Activated CD4-positive, alpha-beta T cell treated with anti-CD3 and anti-CD28 coated beads for 36 hours (primary cell): ENCODE data around the gene ARID1B. TPM values are rescaled to one million over a fixed set of nuclear protein-coding genes. Genes with fewer than 3 reads are reported as not detected.

Source experiments
- ATAC-seq: fragments of 200-7000 bp; cut with Tn5 transposase; one replicate; pipeline ENCODE4 v1.10.0; 2021; ENCODE audit warnings: mild to moderate bottlenecking, moderate library complexity
- CTCF ChIA-PET: fragments of 350-600 bp; sonication (Branson Sonifier 250); formaldehyde crosslinking; loops from one replicate; lab custom pipeline; 2021; ENCODE audit warnings: antibody characterized with exemption; lab: Charles Lee
- POLR2A ChIA-PET: fragments of 350-600 bp; sonication (Branson Sonifier 250); formaldehyde crosslinking; loops from one replicate; lab custom pipeline; 2021; ENCODE audit warnings: antibody characterized with exemption, inconsistent platforms; lab: Charles Lee
- DNase-seq: peaks from one replicate; pipeline ENCODE4 v3.0.0-alpha.2; 2020
- H3K27ac Mint-ChIP-seq: one replicate; pipeline ENCODE4 v1.8.0; 2021; ENCODE audit warnings: mixed read lengths
- H3K27me3 Mint-ChIP-seq: one replicate; pipeline ENCODE4 v1.8.0; 2021; ENCODE audit warnings: mixed read lengths
- H3K36me3 Mint-ChIP-seq: one replicate; pipeline ENCODE4 v1.8.0; 2021; ENCODE audit warnings: low read depth, mixed read lengths
- H3K4me1 Mint-ChIP-seq: one replicate; pipeline ENCODE4 v1.8.0; 2021; ENCODE audit warnings: mixed read lengths
- H3K4me3 Mint-ChIP-seq: one replicate; pipeline ENCODE4 v1.8.0; 2021; ENCODE audit warnings: mild to moderate bottlenecking, moderate library complexity, mixed read lengths
- H3K9me3 Mint-ChIP-seq: one replicate; pipeline ENCODE4 v1.8.0; 2021; ENCODE audit warnings: low read depth, mixed read lengths
- intact Hi-C, 2 experiments: fragments of 100-400 bp; cut with DNase I in 1 of 2; cut with micrococcal nuclease in 1 of 2; formaldehyde crosslinking; loops; one replicate each; pipeline versions ENCODE4 v1.14.2 to v1.15.1; 2022 to 2024; cut with DNase I, micrococcal nuclease
- total RNA-seq, 2 experiments: library from RNA; stranded (reverse); gene quantifications; one replicate each; pipeline ENCODE4 v1.2.3, GENCODE V29; 2021

ARID1B gene
- total RNA-seq, 2 experiments from 2014 or later = 42.2 to 53.6 TPM

DNA sequence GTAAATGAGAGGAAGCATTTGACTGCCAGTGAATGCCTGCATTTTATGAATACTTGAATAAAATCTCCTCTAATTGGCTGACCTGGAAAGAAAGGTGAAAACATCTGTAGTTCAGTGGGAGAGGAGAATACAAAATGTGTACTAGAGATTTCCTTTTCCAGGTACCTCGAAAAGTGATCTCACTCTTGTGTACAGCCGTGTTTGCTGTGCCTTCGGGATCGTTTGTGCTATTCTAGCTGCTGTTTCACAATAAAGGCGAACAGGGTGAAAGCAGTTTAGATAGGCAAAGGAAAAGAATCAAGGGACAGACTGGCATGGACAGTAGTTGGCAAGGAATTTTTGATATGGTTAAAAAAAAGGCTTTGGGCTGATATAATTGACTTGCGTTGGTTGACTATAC lies 112.3 kb downstream of the ARID1B start:
- intact Hi-C loops = loop anchor here in 1 of 2 experiments (5.0 kb wide), 1 partner anchor 43 kb away; no protein-coding TSS in a partner anchor

DNA sequence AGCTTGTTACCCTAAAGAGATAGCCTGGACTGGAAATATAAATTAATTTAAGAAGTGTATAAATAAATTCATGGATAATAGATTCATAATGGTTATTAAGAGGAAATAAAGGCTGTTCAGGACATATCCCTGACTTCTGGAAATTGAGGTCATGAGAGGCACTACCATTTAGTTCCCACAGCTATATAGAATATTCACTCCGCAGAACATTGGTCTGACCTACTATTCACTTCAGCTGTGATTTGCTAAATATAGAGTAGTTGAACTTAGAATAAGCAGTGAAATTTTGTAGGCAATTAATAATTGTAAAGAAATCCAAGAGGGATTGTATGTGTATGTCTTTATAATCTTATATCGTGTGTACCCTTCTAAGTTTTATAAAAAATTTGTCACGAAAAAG lies 112.8 kb downstream of the ARID1B start:
- peaks cover 45% of the 10 kb centered on the region for H3K4me1 Mint-ChIP-seq

More for the DNA sequence above, 112.3 kb downstream of the ARID1B start:
- ATAC-seq = no peak
- Mint-ChIP-seq H3K4me1 (peaks cover 48% of the 10 kb centered on the region), H3K36me3 (no peaks in the 10 kb centered on the region), H3K9me3 (no peaks in the 10 kb centered on the region), H3K27me3 (no peaks in the 10 kb centered on the region), H3K27ac (no peak overlapping the region), H3K4me3 (no peak overlapping the region)
- DNase-seq = no peak
- CTCF ChIA-PET = interaction anchor here (1.2 to 1.3 kb wide), 2 partner anchors 8 to 10 kb away, joined by 3 to 4 read pairs; no protein-coding TSS in a partner anchor
- POLR2A ChIA-PET = no interaction called here

GRCh38 chr6:156890627-156891314 lies 113.6 kb downstream of the ARID1B start:
- H3K36me3 Mint-ChIP-seq = no peaks in the 10 kb centered on the region
- no peaks in the 10 kb centered on the region for H3K27me3 Mint-ChIP-seq
- peaks cover 45% of the 10 kb centered on the region for H3K4me1 Mint-ChIP-seq
- no peak overlapping the region for H3K4me3 Mint-ChIP-seq
- ChIA-PET POLR2A (no interaction called here), CTCF (interaction anchor here (0.7 kb wide), 2 partner anchors 53 to 274 kb away, joined by 3 read pairs; no protein-coding TSS in a partner anchor)
- H3K27ac Mint-ChIP-seq = no peak overlapping the region
- no peaks in the 10 kb centered on the region for H3K9me3 Mint-ChIP-seq
- DNase-seq (no peak), ATAC-seq (no peak)
- intact Hi-C loops = no loop called here

More for the DNA sequence above, 112.8 kb downstream of the ARID1B start:
- Mint-ChIP-seq H3K36me3 (no peaks in the 10 kb centered on the region), H3K27ac (no peak overlapping the region), H3K27me3 (no peaks in the 10 kb centered on the region), H3K9me3 (no peaks in the 10 kb centered on the region), H3K4me3 (no peak overlapping the region)
- DNase-seq (no peak), ATAC-seq (no peak)
- intact Hi-C loops = loop anchor here in 1 of 2 experiments (5.0 kb wide), 1 partner anchor 42 kb away; no protein-coding TSS in a partner anchor
- CTCF ChIA-PET = interaction anchor here (0.6 to 1.3 kb wide), 3 partner anchors 10 to 54 kb away, joined by 3 read pairs; no protein-coding TSS in a partner anchor
- POLR2A ChIA-PET = no interaction called here

- ATAC-seq = no peak
- POLR2A ChIA-PET = no interaction called here
- Mint-ChIP-seq H3K27ac (no peak overlapping the region), H3K36me3 (peaks cover 5% of the 10 kb centered on the region), H3K4me3 (no peak overlapping the region), H3K9me3 (no peaks in the 10 kb centered on the region), H3K4me1 (peaks cover 49% of the 10 kb centered on the region), H3K27me3 (no peaks in the 10 kb centered on the region)
- no peak for DNase-seq
- intact Hi-C loops = no loop called here
- CTCF ChIA-PET = interaction anchor here (1.8 kb wide), 1 partner anchor 9 kb away, joined by 4 read pairs; no protein-coding TSS in a partner anchor
Observed at GRCh38 chr6:156897907-156898531, 120.8 kb downstream of the ARID1B start.

GRCh38 chr6:156899071-156899470 lies 121.9 kb downstream of the ARID1B start:
- Mint-ChIP-seq H3K9me3 (no peaks in the 10 kb centered on the region), H3K4me1 (peaks cover 46% of the 10 kb centered on the region), H3K36me3 (peaks cover 5% of the 10 kb centered on the region), H3K27me3 (no peaks in the 10 kb centered on the region), H3K4me3 (no peak overlapping the region), H3K27ac (no peak overlapping the region)
- DNase-seq = no peak
- ChIA-PET POLR2A (no interaction called here), CTCF (interaction anchor here (1.2 kb wide), 1 partner anchor 13 kb away, joined by 4 read pairs; no protein-coding TSS in a partner anchor)
- intact Hi-C loops = no loop called here
- ATAC-seq = no peak

GRCh38 chr6:156899532-156900135 lies 122.5 kb downstream of the ARID1B start:
- POLR2A ChIA-PET = no interaction called here
- Mint-ChIP-seq H3K9me3 (no peaks in the 10 kb centered on the region), H3K27me3 (no peaks in the 10 kb centered on the region), H3K4me3 (no peak overlapping the region), H3K4me1 (peaks cover 48% of the 10 kb centered on the region), H3K36me3 (peaks cover 5% of the 10 kb centered on the region), H3K27ac (no peak overlapping the region)
- intact Hi-C loops = loop anchor here in 1 of 2 experiments (10.0 kb wide), 1 partner anchor 285 kb away; no protein-coding TSS in a partner anchor
- CTCF ChIA-PET = interaction anchor here (0.7 to 1.2 kb wide), 2 partner anchors 13 to 77 kb away, joined by 3 to 4 read pairs; no protein-coding TSS in a partner anchor
- DNase-seq = no peak
- no peak for ATAC-seq

DNA sequence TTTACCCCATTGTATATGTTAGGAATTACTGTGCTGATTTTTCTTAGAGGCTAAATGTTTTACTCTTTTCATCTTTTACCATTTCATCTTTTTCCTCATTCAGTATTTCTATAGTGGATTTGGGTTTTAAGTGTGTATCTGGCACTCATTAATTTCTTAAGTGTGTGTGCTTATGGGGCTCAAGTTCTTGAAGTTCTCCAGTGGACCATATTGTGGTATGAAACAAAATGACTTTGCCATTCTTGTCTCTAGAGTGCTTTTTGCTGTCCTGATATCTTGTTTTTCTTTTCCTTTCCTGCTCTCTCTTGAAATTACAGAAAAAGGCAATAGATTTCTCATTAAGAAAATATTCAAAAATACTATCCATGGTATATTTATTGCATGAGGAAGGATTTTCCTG lies 123.1 kb downstream of the ARID1B start:
- ATAC-seq = no peak
- no peak overlapping the region for H3K4me3 Mint-ChIP-seq
- H3K36me3 Mint-ChIP-seq = peaks cover 5% of the 10 kb centered on the region
- POLR2A ChIA-PET = no interaction called here
- no peaks in the 10 kb centered on the region for H3K27me3 Mint-ChIP-seq
- DNase-seq = no peak
- CTCF ChIA-PET = interaction anchor here (0.7 to 1.2 kb wide), 2 partner anchors 14 to 78 kb away, joined by 3 to 4 read pairs; no protein-coding TSS in a partner anchor
- intact Hi-C loops = loop anchor here in 1 of 2 experiments (10.0 kb wide), 1 partner anchor 285 kb away; no protein-coding TSS in a partner anchor
- H3K4me1 Mint-ChIP-seq = peaks cover 45% of the 10 kb centered on the region
- no peaks in the 10 kb centered on the region for H3K9me3 Mint-ChIP-seq
- no peak overlapping the region for H3K27ac Mint-ChIP-seq

- ChIA-PET CTCF (interaction anchor here (0.6 kb wide), 1 partner anchor 354 kb away, joined by 3 read pairs; no protein-coding TSS in a partner anchor), POLR2A (no interaction called here)
- ATAC-seq (no peak), DNase-seq (no peak)
- Mint-ChIP-seq H3K9me3 (no peaks in the 10 kb centered on the region), H3K4me3 (no peak overlapping the region), H3K27ac (no peak overlapping the region), H3K27me3 (no peaks in the 10 kb centered on the region), H3K4me1 (peaks cover 48% of the 10 kb centered on the region), H3K36me3 (peaks cover 5% of the 10 kb centered on the region)
- intact Hi-C loops = loop anchor here in 1 of 2 experiments (10.0 kb wide), 1 partner anchor 283 kb away; no protein-coding TSS in a partner anchor
Observed at GRCh38 chr6:156901309-156902019, 124.3 kb downstream of the ARID1B start.

DNA sequence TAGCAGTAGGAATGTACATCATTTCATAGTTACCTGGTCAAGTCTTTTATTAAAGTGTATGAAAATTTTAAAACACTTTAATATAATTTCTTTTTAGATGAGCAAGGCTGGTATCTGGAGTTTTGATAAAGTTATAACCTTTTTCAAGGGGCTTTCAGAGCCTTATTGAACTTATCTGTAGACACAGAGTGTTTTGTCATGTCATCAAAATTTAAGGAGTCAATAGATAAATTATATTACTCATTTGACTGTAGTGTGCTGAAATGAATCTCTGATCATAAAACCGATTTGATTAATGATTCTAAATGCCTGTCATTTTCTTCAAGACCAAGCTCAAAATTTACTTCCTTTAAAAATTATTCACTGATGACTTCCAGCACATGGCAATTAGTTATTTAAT lies 125.6 kb downstream of the ARID1B start:
- Mint-ChIP-seq H3K27me3 (no peaks in the 10 kb centered on the region), H3K36me3 (peaks cover 9% of the 10 kb centered on the region), H3K4me3 (no peak overlapping the region), H3K27ac (no peak overlapping the region), H3K4me1 (peaks cover 50% of the 10 kb centered on the region), H3K9me3 (no peaks in the 10 kb centered on the region)
- ATAC-seq (no peak), DNase-seq (no peak)
- ChIA-PET POLR2A (no interaction called here), CTCF (no interaction called here)
- intact Hi-C loops = loop anchor here in 1 of 2 experiments (10.0 kb wide), 1 partner anchor 282 kb away; no protein-coding TSS in a partner anchor

DNA sequence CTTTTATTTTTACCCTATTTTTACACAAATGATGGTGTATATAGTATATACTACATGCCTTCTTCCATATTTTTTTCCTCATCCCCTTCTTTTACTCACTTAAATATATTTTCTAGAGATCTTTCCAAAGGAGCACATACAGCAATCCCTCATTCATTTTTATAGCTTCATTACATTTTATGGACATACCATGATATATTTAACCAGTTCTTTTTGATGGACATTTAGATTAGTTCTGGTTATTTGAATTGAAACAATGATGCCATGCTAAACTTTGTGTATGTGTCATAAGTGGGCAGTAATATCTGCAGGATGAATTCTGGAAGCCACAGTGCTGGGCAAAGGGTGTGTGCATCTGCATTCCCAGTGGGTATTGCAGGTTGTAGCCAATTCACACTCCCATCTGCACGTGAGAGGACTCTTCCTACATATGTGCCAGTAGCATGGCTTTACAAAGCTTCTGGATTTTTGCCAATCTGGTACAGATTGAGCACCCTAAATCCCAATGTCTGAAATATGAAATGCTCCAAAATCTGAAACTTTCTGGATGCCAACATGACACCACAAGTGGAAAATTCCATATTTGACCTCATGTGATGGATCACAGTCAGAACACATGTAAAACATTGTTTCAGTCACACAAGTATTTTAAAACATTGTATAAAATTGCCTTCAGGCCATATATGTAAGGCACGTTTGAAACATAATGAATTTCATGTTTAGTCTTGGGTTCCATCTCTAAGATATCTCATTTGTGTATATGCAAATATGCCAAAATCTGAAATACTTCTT lies 127.2 kb downstream of the ARID1B start:
- Mint-ChIP-seq H3K4me1 (peaks cover 46% of the 10 kb centered on the region), H3K27me3 (no peaks in the 10 kb centered on the region), H3K4me3 (no peak overlapping the region), H3K9me3 (no peaks in the 10 kb centered on the region), H3K27ac (no peak overlapping the region), H3K36me3 (peaks cover 9% of the 10 kb centered on the region)
- ChIA-PET POLR2A (no interaction called here), CTCF (interaction anchor here (0.6 to 0.8 kb wide), 2 partner anchors 37 to 41 kb away, joined by 3 read pairs; no protein-coding TSS in a partner anchor)
- ATAC-seq = no peak
- intact Hi-C loops = loop anchor here in 1 of 2 experiments (10.0 kb wide), 1 partner anchor 280 kb away; no protein-coding TSS in a partner anchor
- no peak for DNase-seq
